HG02588 (cell line): Measurements from ENCODE around the gene ST7.
A peak's percentile ranks its signal among the peaks of the same experiment; 100 is the strongest.

Experiments used
- ATAC-seq: cut with Tn5 transposase; IDR thresholded peaks from one replicate; pipeline ENCODE4 v1.9.1; 2021; ENCODE audit warnings: mild to moderate bottlenecking, moderate library complexity; ENCODE audit not compliant: unreplicated experiment

ST7 gene

DNA sequence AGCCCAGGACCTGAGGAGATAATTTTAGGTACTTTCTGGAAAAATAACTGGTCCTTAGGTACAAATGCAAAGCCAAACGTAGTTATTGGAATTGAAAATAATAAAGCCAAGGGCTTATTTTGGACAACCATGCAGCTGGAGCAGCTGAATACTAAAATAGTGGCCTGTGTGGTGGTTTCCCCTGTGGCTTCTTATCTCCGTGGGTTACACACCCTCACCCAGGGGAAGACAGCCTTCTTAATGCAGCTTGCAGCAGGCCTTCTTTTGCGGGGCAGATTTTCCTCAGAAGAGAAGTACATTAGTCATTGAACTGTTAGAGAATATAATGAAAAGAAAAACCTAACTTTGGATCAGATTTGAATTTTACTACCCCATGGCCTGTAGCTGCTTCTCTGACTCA lies 133.5 kb downstream of the ST7 start:
- ATAC-seq, result no peak

DNA sequence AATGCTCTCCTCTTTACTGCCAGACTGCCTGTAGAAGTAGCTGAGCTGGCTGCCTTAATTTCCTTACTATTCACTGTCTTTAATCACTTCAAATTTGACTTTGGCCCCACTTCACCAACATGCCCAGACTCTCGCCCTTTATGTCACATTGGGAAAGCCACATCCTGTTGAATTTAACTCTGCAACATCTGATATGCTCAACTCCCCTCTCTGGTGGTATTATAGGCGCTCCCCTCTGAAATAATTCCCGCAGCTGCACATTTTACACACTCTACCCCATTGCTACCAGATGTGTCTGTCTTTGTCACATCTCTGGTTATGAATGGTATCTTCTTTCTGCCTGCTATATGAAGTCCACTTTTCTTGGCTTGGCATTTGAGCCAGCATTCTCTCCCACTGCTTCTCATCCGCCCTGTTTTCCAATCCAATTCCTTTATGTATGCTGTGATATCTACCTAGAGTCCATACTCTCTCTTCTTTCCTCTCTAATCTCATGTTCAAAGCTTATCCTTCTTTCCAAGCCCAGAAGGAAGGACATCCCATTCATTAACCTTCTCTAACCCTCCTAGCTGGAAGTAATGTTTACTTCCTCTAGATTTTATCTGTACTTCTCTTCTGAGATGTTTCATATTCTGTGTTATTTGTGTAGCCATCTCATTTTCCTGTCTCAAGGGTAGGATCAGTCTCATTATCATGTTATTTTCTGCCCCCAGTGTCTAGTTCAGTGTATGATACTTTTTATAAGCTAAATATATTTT lies 134.5 kb downstream of the ST7 start:
- no peak for ATAC-seq

DNA sequence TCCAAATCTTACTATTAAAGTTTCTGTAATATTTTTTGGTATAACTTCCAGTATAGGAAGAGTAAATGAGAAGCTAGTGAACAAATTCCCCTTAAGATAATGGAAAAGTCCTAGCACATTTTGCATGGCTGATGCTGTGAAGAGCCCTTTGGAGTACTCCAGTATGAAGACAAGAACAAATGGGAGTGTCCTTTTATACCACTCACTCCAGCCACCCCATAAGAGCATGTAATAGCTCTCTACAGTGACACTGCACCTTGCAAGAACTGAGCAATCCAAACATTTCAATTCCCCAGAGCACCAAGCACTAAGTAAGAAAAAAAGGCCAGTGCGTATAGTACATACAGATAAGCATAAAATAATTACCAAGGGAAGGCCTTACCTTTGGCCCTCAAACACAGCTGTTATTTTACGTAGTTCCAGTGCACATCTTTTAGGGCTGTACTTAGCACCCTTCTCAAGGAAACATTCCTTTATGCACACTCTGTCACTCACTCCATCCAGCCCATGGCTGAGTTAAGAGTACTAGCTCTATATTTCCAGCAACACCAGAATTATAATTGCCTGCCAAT lies 135.4 kb downstream of the ST7 start:
- ATAC-seq, result no peak

DNA sequence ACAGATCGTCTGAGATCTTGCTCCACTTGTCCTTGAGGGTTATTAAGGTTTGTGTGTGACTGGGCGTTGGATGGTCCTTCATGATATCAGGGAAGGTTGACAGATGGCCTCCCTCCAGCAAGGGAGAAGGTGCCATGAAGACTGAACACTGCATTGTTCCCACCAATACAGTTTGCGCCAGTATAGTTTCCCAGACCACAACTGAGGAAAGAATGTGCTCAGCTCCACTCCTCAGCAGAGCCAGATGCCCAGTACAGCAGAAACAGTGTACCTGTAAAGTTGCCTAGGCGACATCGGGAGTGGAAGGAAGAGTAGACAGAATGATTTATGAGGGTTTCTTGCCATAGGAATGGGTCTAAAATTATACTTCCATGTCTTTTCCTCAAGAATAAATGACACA lies 137.5 kb downstream of the ST7 start:
- no peak for ATAC-seq

DNA sequence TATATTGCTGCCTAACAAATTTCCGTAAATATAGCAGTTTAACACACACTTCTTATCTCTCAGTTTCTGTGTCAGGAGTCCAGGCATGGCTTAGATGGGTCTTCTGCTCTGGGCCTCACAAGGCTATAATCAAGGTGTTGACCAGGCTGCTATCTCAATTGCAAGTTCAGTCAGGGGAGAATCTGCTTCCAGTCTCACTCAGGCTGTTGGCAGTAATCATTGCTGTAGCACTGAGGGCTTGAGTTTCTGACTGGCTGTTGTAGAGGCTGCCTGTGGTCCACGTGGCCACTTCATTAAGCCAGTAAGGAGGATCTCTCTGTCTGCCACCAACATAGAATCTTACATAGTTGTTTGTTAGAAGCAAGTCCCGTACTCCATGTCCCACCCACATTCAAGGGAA lies 138.4 kb downstream of the ST7 start:
- ATAC-seq, result no peak

DNA sequence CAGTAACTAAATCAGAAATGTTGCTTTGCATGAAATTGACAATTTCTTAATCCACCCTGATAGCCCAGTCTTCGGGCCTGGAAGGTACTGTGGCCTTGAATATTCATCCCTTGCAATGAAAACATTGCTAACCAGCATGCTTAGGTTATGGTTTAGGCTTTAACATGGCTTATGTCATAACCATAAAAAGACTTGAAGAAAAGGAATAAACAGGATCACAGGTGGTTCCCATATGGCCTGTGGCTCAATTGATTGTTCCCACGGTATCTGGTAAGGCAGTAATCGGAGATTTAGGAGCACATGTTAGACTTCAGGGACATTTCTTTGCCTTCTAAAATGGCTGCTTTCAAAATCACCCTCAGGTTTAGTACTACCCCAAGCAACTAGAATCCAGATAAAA lies 139.5 kb downstream of the ST7 start:
- ATAC-seq, result no peak

DNA sequence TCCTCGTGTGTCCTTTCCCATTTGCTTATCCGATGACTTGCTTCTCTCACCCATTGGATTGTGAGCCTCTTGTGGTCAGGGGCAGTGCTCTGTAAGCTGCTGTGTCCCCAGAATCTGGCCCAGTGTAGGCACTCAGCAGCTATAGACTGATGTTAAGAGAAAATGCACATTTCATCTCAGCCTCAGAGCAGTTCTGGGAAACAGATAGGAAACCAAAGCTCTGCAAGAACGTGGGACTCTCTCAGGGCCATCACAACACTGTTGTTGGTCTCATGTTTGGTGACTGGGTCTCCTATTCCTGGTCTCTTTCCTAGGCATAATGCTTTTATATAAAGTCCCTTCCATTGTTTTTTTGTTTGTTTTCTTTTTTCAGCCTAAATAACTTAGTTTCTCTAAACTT lies 141.2 kb downstream of the ST7 start:
- no peak for ATAC-seq

DNA sequence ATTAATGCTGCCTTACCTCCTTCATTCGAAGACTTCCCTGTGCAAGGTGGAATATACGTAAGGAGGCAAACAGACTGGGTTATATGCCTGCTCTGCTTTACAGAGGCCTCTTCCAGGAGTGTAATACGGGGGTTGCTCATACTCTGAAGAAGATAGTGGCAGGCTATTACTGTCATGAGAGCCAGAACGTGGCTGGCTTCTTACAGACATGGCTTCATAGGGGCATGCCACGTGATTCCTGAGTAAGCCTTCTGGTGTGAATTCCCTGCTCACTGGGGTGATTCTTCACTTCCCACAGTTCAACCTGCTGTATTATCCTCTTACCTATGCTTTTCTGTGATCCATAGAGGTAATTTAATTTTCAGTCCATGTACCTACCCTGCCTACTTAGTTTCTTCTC lies 141.8 kb downstream of the ST7 start:
- ATAC-seq, result no peak

DNA sequence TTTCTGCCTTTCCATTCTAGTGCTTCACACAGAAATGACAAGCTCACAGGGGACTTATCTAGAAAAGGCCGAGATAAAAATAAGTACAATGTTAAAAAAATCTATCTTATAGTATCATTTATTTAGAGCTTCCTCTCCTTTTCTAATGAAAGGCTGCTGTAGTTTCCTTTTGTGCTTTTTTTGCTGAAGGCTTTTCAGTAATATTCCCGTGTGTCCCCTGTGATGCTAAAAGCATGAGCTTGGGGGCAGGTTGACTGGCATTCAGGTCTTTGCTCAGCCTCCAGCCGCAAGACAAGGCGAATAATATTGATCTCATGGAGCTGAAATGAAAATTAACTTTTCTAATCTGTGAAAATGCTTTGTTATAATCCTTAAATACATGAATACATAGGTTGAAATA lies 143.0 kb downstream of the ST7 start:
- ATAC-seq, result no peak

DNA sequence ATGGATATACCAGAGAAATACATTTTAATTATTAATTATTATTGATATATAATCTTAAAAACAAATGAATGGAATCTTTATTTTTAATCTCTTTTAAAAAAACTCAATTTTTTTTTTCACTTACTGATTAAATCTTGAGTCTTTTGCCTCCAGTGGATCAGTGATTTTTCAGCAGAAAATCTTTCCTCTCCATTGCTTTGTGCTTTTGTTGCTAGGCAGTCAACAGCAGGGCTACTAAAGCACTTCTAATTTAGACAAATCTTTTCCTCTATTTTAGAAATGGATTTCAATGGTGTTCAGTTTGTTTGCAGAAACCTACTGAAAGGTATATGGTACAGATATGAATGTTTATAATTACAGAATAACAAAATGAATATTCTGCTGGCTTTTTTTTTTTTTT lies 143.6 kb downstream of the ST7 start:
- ATAC-seq, result no peak

DNA sequence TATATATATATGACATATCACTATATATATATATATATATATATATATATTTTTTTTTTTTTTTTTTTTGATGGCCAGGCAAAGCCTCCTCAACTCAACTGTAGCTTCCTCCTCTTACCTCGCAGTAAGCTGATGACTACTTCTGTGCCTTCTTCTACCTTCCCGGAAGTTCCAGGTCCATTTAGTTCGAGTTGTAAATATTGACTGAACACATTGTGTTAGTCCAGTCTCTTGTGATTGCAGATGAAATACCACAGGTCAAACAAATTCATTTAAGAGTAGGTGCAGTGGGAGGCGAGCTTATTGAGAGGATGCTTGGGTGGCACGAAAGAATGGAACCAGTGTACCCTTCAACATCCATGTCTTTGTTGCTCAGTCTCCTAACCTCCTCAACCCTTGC lies 144.6 kb downstream of the ST7 start:
- ATAC-seq, result no peak

DNA sequence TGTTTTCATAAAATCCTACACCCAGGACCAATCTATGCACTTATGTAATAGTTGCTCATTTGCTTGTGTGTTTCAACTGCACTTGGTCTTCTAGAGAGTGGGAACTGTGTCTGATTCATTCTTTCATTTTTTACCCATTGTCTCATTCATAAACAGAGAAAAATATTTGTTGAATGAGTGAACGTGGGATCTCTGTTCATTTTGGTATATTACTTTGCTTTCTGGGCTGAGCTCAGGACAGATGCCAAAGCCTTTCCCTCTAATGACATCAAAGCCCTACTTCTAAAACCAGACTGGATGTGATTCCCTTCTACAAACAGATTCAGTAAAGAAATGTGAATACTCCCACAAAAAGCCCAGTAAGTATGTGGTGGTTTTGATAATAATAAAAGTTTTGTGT lies 145.2 kb downstream of the ST7 start:
- no peak for ATAC-seq

DNA sequence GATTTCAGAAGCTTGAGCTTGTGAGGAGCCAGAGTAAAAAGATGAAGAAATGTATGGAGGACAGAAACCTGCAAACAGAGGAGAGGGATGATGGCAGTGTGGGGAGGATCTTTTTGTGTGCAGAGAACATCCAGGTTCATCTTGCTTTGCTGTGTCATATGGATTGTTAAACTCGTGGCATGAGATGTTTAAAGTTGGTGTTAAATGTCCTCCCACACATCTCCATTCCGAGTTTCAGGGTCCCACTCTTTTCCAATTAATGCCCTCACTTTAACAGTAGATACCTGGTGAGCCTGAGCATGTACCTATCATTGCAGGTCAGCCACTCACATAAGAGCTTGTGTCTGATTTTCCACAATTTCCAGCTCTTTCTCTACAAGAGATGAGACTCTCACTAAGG lies 147.7 kb downstream of the ST7 start:
- ATAC-seq, result no peak

DNA sequence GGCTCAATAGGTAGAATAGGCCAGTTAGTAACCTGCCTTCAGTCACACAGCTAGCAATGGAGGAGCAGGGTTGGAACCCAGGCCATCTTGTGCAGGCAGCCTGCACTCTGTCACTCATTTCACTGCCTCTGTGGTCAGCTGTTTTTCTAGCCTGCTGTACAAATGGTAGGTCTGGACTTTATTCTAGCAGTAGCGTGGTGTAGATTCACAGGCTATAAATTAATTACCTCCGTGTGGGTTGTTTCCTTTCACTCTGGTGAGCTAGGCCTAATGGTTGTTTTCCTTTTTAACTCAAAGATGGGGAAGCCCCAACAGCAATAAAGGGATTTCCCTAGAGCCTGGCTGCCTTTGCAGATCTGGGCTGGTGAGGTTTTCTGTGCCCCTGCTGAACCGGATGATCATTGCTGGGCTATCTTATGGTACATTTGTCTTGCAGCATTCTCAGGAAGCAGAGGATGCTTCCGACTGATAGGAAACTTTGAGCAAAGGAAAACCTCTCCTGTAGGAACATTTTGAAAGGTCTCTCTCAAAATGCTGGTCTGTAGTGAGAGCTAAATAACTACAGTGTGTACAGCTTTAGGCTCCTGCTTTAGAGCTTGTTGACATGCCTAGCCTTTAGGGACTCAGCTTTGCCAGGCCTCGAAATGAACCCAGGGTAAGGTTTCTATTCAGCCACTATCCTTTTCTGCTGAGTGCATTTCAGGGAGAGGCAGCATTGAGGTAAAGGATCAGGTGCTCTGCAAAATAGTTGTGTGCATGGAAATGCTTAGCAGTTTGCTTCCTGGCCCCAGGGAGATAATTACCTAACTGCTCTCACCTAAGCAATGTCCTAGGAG lies 157.4 kb downstream of the ST7 start:
- peak; percentile 96 for ATAC-seq

DNA sequence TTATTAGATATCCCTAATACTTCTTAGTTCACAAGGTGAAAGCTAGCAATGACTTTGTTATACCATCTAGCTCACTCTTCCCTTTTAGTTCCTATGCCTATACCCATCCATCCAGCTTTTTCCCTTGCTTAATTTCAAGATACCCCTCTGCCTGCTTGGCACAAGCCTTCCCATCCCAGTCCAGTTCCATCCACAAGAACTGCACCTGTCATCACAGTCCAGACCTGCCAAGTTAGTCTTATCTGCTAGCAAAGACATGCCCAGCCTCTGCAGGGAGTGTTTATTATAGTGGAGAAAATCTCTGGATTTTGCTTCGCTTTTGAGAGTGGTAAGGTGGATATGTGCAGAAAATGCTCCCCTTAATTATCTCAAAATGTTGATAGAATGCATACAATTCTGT lies 158.2 kb downstream of the ST7 start:
- ATAC-seq, result no peak

DNA sequence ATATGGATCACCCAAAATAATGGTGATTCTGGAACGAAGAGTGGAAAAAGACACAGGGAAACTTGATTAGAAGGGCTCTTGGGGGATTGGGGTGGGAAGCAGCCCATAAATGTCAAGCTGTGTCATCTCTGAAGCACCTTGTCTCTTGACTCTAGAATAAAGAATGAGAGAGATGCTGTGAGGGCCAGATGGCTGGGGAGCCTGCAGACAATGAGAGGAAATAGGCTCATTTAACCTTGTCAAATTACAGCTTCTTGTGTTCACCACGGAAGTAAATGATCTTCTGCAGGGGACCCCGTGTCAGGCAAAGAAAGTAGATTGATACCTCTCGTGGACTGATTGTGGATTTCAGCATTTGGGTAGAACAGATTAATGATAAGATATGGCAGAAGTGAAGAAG lies 159.3 kb downstream of the ST7 start:
- no peak for ATAC-seq

DNA sequence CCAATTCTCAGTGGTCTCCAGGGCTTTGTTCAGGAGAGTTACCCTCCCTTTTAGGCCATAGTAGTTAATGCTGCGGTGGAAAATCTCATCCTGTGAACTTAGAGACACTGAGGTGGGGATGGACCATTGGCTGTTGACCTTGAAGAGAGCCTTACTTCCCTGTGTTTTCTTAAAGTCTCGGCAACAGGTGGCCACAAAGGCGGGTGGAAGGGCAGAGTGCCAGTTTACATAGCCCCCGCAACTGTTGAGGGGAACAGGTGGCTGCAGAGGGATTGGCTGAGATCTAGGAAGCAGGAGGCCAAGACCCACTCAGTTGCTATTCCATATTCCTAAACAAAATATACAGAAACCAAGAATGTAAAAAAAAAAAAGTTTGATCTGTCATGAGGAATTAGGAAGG lies 160.6 kb downstream of the ST7 start:
- no peak for ATAC-seq

DNA sequence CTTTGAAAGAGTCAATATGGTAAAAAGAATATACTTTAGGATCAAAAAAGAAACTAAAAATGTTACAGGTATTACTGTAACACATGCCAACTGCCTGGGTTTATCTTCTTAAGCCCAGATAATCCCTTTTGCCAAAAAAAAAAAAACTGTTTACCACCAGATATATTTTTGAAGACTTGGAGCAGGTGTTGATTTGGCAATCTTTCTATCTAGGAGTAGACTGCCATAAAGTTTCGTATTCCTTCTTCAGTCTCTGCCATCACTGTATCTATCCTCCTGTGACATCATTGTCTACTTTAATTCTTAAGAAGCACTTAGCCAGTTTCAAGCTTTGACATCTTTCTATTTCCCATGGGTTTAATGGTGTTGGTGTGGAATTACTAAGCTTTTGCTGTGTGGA lies 161.0 kb downstream of the ST7 start:
- no peak for ATAC-seq

DNA sequence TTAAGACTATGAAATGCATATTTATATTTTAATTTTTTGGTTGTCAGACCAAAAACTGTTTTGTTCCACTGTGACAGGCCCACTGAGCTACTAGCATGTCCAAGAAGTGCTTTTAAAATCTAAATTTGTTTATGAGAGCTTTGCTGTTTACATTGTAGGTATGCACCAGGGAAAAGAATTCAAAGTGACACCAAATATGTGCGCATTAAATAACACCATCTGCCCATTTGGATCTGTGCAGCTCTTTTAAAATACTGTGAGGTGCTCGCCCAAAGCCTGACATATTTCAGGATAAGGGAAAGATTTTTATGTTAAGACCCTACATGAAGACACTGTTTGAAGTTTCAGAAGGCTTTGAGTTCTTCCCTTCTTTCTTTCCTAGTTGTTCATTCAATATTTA lies 162.9 kb downstream of the ST7 start:
- no peak for ATAC-seq

DNA sequence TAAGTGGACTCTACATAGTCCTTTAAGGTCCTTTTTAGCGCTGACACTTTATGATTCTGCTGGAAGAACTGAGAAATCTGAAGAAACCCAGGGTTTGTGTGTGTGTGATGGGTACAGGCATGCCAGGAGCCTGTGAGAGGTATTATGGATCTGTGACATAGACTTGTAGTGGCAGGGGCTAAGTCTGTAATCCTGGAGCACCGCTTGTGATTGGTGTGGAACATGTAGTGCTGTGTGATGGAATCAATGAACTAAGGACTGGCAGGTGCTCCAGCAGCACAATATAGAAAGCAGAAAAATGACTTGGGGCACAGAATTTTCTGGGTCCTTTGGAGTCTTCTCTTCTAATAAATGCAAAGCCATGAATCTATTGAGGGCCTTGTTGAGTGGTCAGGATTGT lies 163.9 kb downstream of the ST7 start:
- ATAC-seq, result no peak

DNA sequence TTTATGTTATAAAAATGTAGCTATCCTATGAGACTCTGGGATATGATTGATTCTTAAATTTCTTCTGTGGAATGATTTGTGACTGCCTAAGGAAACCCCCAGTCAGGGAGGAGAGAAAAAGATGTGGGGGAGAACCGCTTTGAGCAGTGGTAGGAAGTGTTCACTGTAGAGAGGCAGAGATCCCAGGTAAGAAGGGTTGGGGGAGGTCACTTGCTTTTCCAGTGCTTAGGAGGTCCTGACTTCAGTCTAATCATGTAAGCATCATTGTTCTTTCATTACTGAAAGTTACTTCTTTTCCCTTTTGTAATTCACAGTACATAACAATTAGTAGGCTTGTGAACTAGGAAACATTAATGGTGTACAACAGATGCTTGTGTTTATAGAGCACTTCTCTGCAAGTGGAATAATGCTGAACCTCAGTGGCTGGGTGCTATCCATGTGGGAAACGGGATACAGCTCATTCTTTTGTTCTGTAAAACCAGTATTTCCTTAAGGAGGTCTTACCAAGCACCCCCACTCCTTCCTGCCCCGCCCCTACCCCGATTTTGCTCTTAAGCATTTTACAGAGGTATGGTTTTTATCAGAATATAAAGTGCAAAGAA lies 165.4 kb downstream of the ST7 start:
- no peak for ATAC-seq
